ENCODE data around the gene ZNF667.
A peak's percentile ranks its signal among the peaks of the same experiment; 100 is the strongest.

ZNF667 gene

GRCh38 chr19:56476651-56477428 is at the start of gene ZNF667:
TSS of gene ZNF667 (minus strand) at chr19:56477345. CDS start at chr19:56462370, 14,975 bp downstream.
- no peak for DNase-seq

GRCh38 chr19:56525214-56525860 is 48.2 kb upstream of the ZNF667 start:
- DNase-seq, result no peak

GRCh38 chr19:56508290-56508778 is 31.2 kb upstream of the ZNF667 start:
- DNase-seq, result no peak

GRCh38 chr19:56507446-56508289 is 30.5 kb upstream of the ZNF667 start, which contains the start of gene ZNF471:
TSS of gene ZNF471 (plus strand) at chr19:56507855. CDS start at chr19:56511572, 3,717 bp downstream.
- DNase-seq, result peak; percentile 94 to 98

- no peak for DNase-seq
Observed at GRCh38 chr19:56504581-56504980, 27.4 kb upstream of the ZNF667 start.

GRCh38 chr19:56491399-56491798 is 14.3 kb upstream of the ZNF667 start:
- DNase-seq, result no peak

- peak; percentile 85 to 87 for DNase-seq
Observed at GRCh38 chr19:56477429-56478338, 539 bp upstream of the ZNF667 start.

- DNase-seq, result no peak
Observed at GRCh38 chr19:56476093-56476492, 1.1 kb downstream of the ZNF667 start.

GRCh38 chr19:56474308-56474707 is 2.8 kb downstream of the ZNF667 start:
- no peak for DNase-seq

- DNase-seq, result no peak
Observed at GRCh38 chr19:56441206-56441792, 35.8 kb downstream of the ZNF667 start.

GRCh38 chr19:56423985-56424353 is 53.2 kb downstream of the ZNF667 start:
- DNase-seq, result no peak

- DNase-seq, result no peak
Observed at GRCh38 chr19:56423276-56423984, 53.7 kb downstream of the ZNF667 start.

GRCh38 chr19:56405062-56405461 is 72.1 kb downstream of the ZNF667 start:
- no peak for DNase-seq

GRCh38 chr19:56404705-56405056 is 72.5 kb downstream of the ZNF667 start:
- DNase-seq, result peak in 1 of 2 experiments; percentile 23

- DNase-seq, result peak; percentile 84 to 93
Observed at GRCh38 chr19:56403764-56404704, 73.1 kb downstream of the ZNF667 start, which contains the start of gene ZNF583. TSS of gene ZNF583 (plus strand) at chr19:56404332. CDS start at chr19:56407115, 2,783 bp downstream.

- DNase-seq, result no peak
Observed at GRCh38 chr19:56403261-56403660, 73.9 kb downstream of the ZNF667 start.

GRCh38 chr19:56400485-56400884 is 76.7 kb downstream of the ZNF667 start:
- DNase-seq, result no peak

GRCh38 chr19:56398809-56399208 is 78.3 kb downstream of the ZNF667 start:
- DNase-seq, result no peak

GRCh38 chr19:56393119-56394012 is 83.8 kb downstream of the ZNF667 start, which contains the start of gene ZNF582:
TSS of gene ZNF582 (minus strand) at chr19:56393534. CDS start at chr19:56391752, 1,782 bp downstream.
- DNase-seq, result peak; percentile 82 to 97

Data from NCI-H524 (cell line).